Caco-2 (cell line): ENCODE results near the gene PPIH. TPM values are rescaled to one million over a fixed set of nuclear protein-coding genes. Genes with fewer than 3 reads are reported as not detected.
A peak's percentile ranks its signal among the peaks of the same experiment; 100 is the strongest.

Source experiments
- Bru-seq: library from RNA; stranded (reverse); fragments of 400-500 nt; gene quantifications from one replicate; lab custom pipeline; 2021; lab: Mats Ljungman, UMichigan
- BruChase-seq, 2 experiments: library from RNA; stranded (reverse); fragments of 400-500 nt; gene quantifications; one replicate each; lab custom pipeline; 2021; lab: Mats Ljungman, UMichigan
- BruUV-seq: library from RNA; stranded (reverse); fragments of 400-500 nt; replicated peaks from 2 replicates; lab custom pipeline; 2021; lab: Mats Ljungman, UMichigan
- CTCF ChIA-PET: fragments of 300-600 bp; sonication (Branson Sonifier 250); formaldehyde crosslinking; loops from one replicate; lab custom pipeline; 2022; ENCODE audit warnings: antibody characterized with exemption; lab: Charles Lee
- POLR2A ChIA-PET: fragments of 300-600 bp; sonication (Branson Sonifier 250); formaldehyde crosslinking; loops from one replicate; lab custom pipeline; 2022; ENCODE audit warnings: antibody characterized with exemption; lab: Charles Lee
- DNase-seq, 2 experiments: peaks; one replicate each; pipeline versions ENCODE4 v3.0.0 to v3.0.0-alpha.2; 2020 to 2022
- H3K27me3 ChIP-seq: replicated peaks from 2 replicates; pipeline ENCODE4 v1.6.0; 2011; ENCODE audit warnings: low read length; ENCODE audit not compliant: control insufficient read depth, insufficient read depth
- H3K36me3 ChIP-seq: 2 replicates; pipeline ENCODE4 v1.5.1; 2011; ENCODE audit warnings: low read length; ENCODE audit not compliant: control insufficient read depth, insufficient read depth
- H3K4me1 ChIP-seq: fragments of 250-450 bp; sonication (Bioruptor Pico); 2 replicates; pipeline ENCODE4 v1.5.1; 2020; ENCODE audit warnings: mild to moderate bottlenecking
- H3K4me3 ChIP-seq: 2 replicates; pipeline ENCODE4 v1.5.1; 2011; ENCODE audit warnings: low read depth, mild to moderate bottlenecking, control low read depth, low read length
- H3K9me3 ChIP-seq: fragments of 250-450 bp; sonication (Bioruptor Pico); 2 replicates; pipeline ENCODE4 v1.5.1; 2020; ENCODE audit warnings: mild to moderate bottlenecking, moderate library complexity
- H3K27ac Mint-ChIP-seq: one replicate; pipeline ENCODE4 v1.8.0; 2022; ENCODE audit warnings: mixed read lengths; ENCODE audit not compliant: unreplicated experiment
- H3K27me3 Mint-ChIP-seq: one replicate; pipeline ENCODE4 v1.8.0; 2022; ENCODE audit warnings: mixed read lengths; ENCODE audit not compliant: insufficient read depth, unreplicated experiment
- H3K36me3 Mint-ChIP-seq: one replicate; pipeline ENCODE4 v1.8.0; 2022; ENCODE audit warnings: mild to moderate bottlenecking, mixed read lengths; ENCODE audit not compliant: insufficient read depth, unreplicated experiment
- H3K4me1 Mint-ChIP-seq: one replicate; pipeline ENCODE4 v1.8.0; 2022; ENCODE audit warnings: low read depth, mixed read lengths; ENCODE audit not compliant: unreplicated experiment
- H3K4me3 Mint-ChIP-seq: one replicate; pipeline ENCODE4 v1.8.0; 2022; ENCODE audit warnings: mild to moderate bottlenecking, moderate library complexity, mixed read lengths; ENCODE audit not compliant: unreplicated experiment
- H3K9me3 Mint-ChIP-seq: one replicate; pipeline ENCODE4 v1.8.0; 2022; ENCODE audit warnings: mixed read lengths; ENCODE audit not compliant: unreplicated experiment
- intact Hi-C: fragments of 100-400 bp; cut with micrococcal nuclease; formaldehyde crosslinking; loops from one replicate; pipeline ENCODE4 v1.10.0; 2022; ENCODE audit not compliant: unreplicated experiment
- long read RNA-seq: library from polyadenylated mRNA; stranded (forward); transcript quantifications from one replicate; pipeline ENCODE4 v2.0.0, GENCODE V29; 2022
- total RNA-seq: library from RNA; stranded (reverse); gene quantifications from 2 replicates; pipeline ENCODE4 v1.2.3, GENCODE V29; 2022
- TF ChIP-seq, protein P1 (sequence below), 2 experiments: fragments of 200-600 bp in 1 of 2; IDR thresholded peaks; 1 replicate in 1 of 2; 2 replicates in 1 of 2; pipeline versions ENCODE4 v1.5.1 to v1.8.0; 2011 to 2022; ENCODE audit warnings: antibody characterized with exemption in 1 of 2, control low read depth in 1 of 2, inconsistent platforms in 1 of 2, low read depth in 1 of 2, low read length in 1 of 2, mild to moderate bottlenecking in 1 of 2, moderate library complexity in 1 of 2; ENCODE audit not compliant: insufficient read depth in 1 of 2, severe bottlenecking in 1 of 2, unreplicated experiment in 1 of 2

The PPIH gene
- total RNA-seq (54.7 and 58.2 TPM in 2 replicates), Bru-seq, nascent RNA (percentile 81 among the genes with signal in this experiment), BruChase-seq, experiment 1, labeled RNA remaining after a 2-hour chase (percentile 81 among the genes with signal in this experiment), BruChase-seq, experiment 2, labeled RNA remaining after a 6-hour chase (percentile 77 among the genes with signal in this experiment)
- long read RNA-seq, transcript PPIH-201 (10 exons, 752 nt) = major isoform, 12 of 23 reads
- long read RNA-seq, partial matches to known transcripts = 6 of 23 reads
- long read RNA-seq, other reads (novel, unspliced or antisense) = 5 of 23 reads

- intact Hi-C loops = loop anchor here (1.0 kb wide), 1 partner anchor 24 kb away; the partner anchor contains the start of gene YBX1
- H3K27ac Mint-ChIP-seq = peak within 1 kb of the TSS; percentile 93
- Histone ChIP-seq H3K9me3 (no peaks in the 10 kb centered on the region), H3K27me3 (no peaks in the 10 kb centered on the region), H3K36me3 (0 out of 2 replicates have a peak, but pooled peaks cover 1% of the 10 kb centered on the region), H3K4me3 (peak within 1 kb of the TSS; percentile 88), H3K4me1 (peaks cover 4% of the 10 kb centered on the region; the same call in 1 of the 2 replicates)
- H3K4me3 Mint-ChIP-seq = peak within 1 kb of the TSS; percentile 99
- H3K4me1 Mint-ChIP-seq = peaks cover 6% of the 10 kb centered on the region
- DNase-seq = peak; percentile 93
- H3K36me3 Mint-ChIP-seq = peaks cover 24% of the 10 kb centered on the region
- no peaks in the 10 kb centered on the region for H3K9me3 Mint-ChIP-seq
- BruUV-seq = TSS peak; percentile 52
- ChIA-PET POLR2A (interaction anchor here (0.6 to 1.4 kb wide), 6 partner anchors 12 to 1161 kb away, joined by 3 to 17 read pairs (median 4); partner anchors contain the start of genes C1orf50, P3H1 and YBX1), CTCF (interaction anchor here (0.5 to 0.7 kb wide), 4 partner anchors 10 to 485 kb away, joined by 3 to 6 read pairs (median 4); partner anchors contain the start of gene YBX1)
- TF ChIP-seq, protein P1, sequence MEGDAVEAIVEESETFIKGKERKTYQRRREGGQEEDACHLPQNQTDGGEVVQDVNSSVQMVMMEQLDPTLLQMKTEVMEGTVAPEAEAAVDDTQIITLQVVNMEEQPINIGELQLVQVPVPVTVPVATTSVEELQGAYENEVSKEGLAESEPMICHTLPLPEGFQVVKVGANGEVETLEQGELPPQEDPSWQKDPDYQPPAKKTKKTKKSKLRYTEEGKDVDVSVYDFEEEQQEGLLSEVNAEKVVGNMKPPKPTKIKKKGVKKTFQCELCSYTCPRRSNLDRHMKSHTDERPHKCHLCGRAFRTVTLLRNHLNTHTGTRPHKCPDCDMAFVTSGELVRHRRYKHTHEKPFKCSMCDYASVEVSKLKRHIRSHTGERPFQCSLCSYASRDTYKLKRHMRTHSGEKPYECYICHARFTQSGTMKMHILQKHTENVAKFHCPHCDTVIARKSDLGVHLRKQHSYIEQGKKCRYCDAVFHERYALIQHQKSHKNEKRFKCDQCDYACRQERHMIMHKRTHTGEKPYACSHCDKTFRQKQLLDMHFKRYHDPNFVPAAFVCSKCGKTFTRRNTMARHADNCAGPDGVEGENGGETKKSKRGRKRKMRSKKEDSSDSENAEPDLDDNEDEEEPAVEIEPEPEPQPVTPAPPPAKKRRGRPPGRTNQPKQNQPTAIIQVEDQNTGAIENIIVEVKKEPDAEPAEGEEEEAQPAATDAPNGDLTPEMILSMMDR (IDR thresholded peaks at IDR 0.05; ENCODE audit: insufficient read depth in 1 of 2, low read depth in 1 of 2, low read length in 1 of 2, severe bottlenecking in 1 of 2, unreplicated experiment in 1 of 2) = no peak
- H3K27me3 Mint-ChIP-seq = no peaks in the 10 kb centered on the region
These were observed at the start of gene PPIH for GRCh38 chr1:42657981-42658876. Gene PPIH (plus strand): TSS chr1:42658423. CDS start chr1:42658447, 24 bp downstream.

DNA sequence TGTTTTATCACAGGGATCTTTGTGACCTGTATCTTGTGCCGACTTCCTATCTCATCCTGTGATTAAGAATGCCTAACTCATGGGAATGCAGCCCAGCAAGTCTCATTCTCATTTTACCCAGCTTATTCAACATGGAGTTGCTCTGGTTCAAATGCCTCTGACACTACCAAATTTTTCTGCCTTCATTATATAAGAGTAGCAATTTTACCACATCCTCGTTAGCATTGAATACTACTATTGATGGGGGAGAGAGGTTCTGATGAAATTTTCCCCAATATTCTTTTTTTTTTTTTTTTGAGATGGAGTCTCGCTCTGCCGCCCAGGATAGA lies 44.5 kb upstream of the PPIH start:
- intact Hi-C loops = no loop called here
- no peaks in the 10 kb centered on the region for H3K27me3 Mint-ChIP-seq
- no peaks in the 10 kb centered on the region for H3K36me3 ChIP-seq
- TF ChIP-seq, protein P1 (IDR thresholded peaks at IDR 0.05; ENCODE audit: insufficient read depth in 1 of 2, low read depth in 1 of 2, low read length in 1 of 2, severe bottlenecking in 1 of 2, unreplicated experiment in 1 of 2) = no peak
- no peak for DNase-seq
- no peaks in the 10 kb centered on the region for H3K27me3 ChIP-seq
- no peaks in the 10 kb centered on the region for H3K9me3 Mint-ChIP-seq
- H3K9me3 ChIP-seq = no peaks in the 10 kb centered on the region
- no peaks in the 10 kb centered on the region for H3K4me1 ChIP-seq
- CTCF ChIA-PET = no interaction called here
- no TSS peak for BruUV-seq
- H3K36me3 Mint-ChIP-seq = no peaks in the 10 kb centered on the region
- H3K4me3 ChIP-seq = no peak overlapping the region
- POLR2A ChIA-PET = no interaction called here
- no peak overlapping the region for H3K4me3 Mint-ChIP-seq
- no peak overlapping the region for H3K27ac Mint-ChIP-seq
- no peaks in the 10 kb centered on the region for H3K4me1 Mint-ChIP-seq

- H3K9me3 Mint-ChIP-seq = no peaks in the 10 kb centered on the region
- H3K4me1 ChIP-seq = no peaks in the 10 kb centered on the region
- ChIA-PET CTCF (no interaction called here), POLR2A (no interaction called here)
- no peak overlapping the region for H3K4me3 ChIP-seq
- H3K27ac Mint-ChIP-seq = no peak overlapping the region
- H3K4me1 Mint-ChIP-seq = no peaks in the 10 kb centered on the region
- H3K27me3 Mint-ChIP-seq = no peaks in the 10 kb centered on the region
- H3K36me3 ChIP-seq = no peaks in the 10 kb centered on the region
- no peaks in the 10 kb centered on the region for H3K36me3 Mint-ChIP-seq
- BruUV-seq = no TSS peak
- TF ChIP-seq, protein P1 (IDR thresholded peaks at IDR 0.05; ENCODE audit: insufficient read depth in 1 of 2, low read depth in 1 of 2, low read length in 1 of 2, severe bottlenecking in 1 of 2, unreplicated experiment in 1 of 2) = no peak
- no peaks in the 10 kb centered on the region for H3K27me3 ChIP-seq
- H3K9me3 ChIP-seq = no peaks in the 10 kb centered on the region; the same call in 1 of the 2 replicates
- intact Hi-C loops = no loop called here
- DNase-seq = no peak
- no peak overlapping the region for H3K4me3 Mint-ChIP-seq
These were observed 39.4 kb upstream of the PPIH start for GRCh38 chr1:42618866-42619265.
